HPDE6-E6E7 (cell line): ENCODE measurements around the gene DUXA.

Experiments used
- DNase-seq: peaks from one replicate; pipeline ENCODE4 v3.0.0; 2011; ENCODE audit warnings: missing footprints; ENCODE audit errors: extremely low spot score

DUXA gene

DNA sequence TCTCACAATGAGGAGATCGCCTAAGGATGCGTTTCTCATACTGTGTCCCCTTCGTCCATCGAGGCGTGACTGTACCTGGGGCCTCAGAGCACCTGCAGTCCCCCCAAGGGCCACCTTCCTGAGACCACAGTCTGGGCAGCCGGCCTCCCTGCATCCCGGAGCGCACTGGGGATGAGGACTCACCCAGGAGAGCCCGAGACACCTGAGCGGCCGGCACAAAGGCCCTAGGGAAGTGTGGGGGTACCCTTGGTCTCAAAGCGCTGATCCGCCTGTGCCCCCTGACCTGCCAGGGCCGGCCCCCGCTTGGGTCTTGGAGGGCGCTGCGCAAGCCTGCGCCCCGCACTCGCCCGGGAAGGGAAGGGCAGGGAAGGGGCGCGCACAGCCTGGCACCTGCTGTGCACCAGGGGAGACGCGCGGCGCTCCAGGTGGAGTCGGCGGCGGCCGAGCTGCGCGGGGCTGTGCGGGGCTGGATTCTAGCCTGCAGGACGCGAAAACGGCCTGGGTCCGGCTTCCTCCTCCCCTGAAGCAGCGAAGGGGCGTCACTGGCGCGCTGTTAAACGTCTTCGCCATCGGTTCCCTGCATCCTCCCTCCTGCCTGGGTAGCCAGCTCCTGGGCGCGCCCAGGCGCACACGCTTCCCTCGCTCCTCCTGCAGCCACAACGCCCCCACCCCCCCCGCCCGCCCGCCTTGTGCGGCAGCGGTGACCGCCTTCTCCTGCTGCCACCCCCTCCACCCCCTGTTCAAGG, 61.1 kb downstream of the DUXA start:
- no peak for DNase-seq
